OCI-LY1 (cell line): Measurements from ENCODE around the gene TUBA4A.
A peak's percentile ranks its signal among the peaks of the same experiment; 100 is the strongest.

Source experiments
- H2AFZ ChIP-seq: fragments of 200-600 bp; sonication (generic), shearing (Covaris generic); 2 replicates; pipeline ENCODE4 v1.6.0; 2014; ENCODE audit warnings: antibody characterized with exemption, mild to moderate bottlenecking, low read length
- H3F3A ChIP-seq: fragments of 200-600 bp; sonication (generic), shearing (Covaris generic); 2 replicates; pipeline ENCODE4 v1.6.0; 2014; ENCODE audit warnings: mild to moderate bottlenecking, antibody characterized with exemption, low read length, moderate library complexity; ENCODE audit not compliant: insufficient read depth
- H3K27ac ChIP-seq: fragments of 200-600 bp; sonication (generic); 2 replicates; pipeline ENCODE4 v1.5.1; 2014; ENCODE audit warnings: low read length, mixed run types, mild to moderate bottlenecking, low read depth; ENCODE audit not compliant: poor library complexity, severe bottlenecking
- H3K27me3 ChIP-seq: fragments of 200-600 bp; sonication (generic); 2 replicates; pipeline ENCODE4 v1.6.0; 2014; ENCODE audit warnings: antibody characterized with exemption, mild to moderate bottlenecking, low read length, moderate library complexity; ENCODE audit not compliant: insufficient read depth
- H3K36me3 ChIP-seq: fragments of 200-600 bp; sonication (generic); 2 replicates; pipeline ENCODE4 v1.6.1; 2014; ENCODE audit warnings: mild to moderate bottlenecking, antibody characterized with exemption, low read length, moderate library complexity, mixed read lengths; ENCODE audit not compliant: insufficient read depth
- H3K4me1 ChIP-seq: fragments of 200-600 bp; sonication (generic); 2 replicates; pipeline ENCODE4 v1.5.1; 2014; ENCODE audit warnings: mild to moderate bottlenecking, low read length, moderate library complexity; ENCODE audit not compliant: insufficient read depth, severe bottlenecking
- H3K4me2 ChIP-seq: fragments of 200-600 bp; sonication (generic), shearing (Covaris generic); 2 replicates; pipeline ENCODE4 v1.6.1; 2014; ENCODE audit warnings: low read length
- H3K4me3 ChIP-seq: fragments of 200-600 bp; sonication (generic); 2 replicates; pipeline ENCODE4 v1.5.1; 2014; ENCODE audit warnings: low read length, low read depth, mild to moderate bottlenecking, mixed read lengths; ENCODE audit not compliant: poor library complexity, severe bottlenecking
- H3K79me2 ChIP-seq: fragments of 200-600 bp; shearing (Covaris generic); 2 replicates; pipeline ENCODE4 v1.6.1; 2016; ENCODE audit warnings: mixed run types, low read length, mixed read lengths; ENCODE audit not compliant: insufficient read depth
- H3K9ac ChIP-seq: fragments of 200-600 bp; sonication (generic), shearing (Covaris generic); 2 replicates; pipeline ENCODE4 v1.6.1; 2014; ENCODE audit warnings: mild to moderate bottlenecking, low read length, mixed read lengths
- H3K9me2 ChIP-seq: fragments of 200-600 bp; sonication (generic), shearing (Covaris generic); 2 replicates; pipeline ENCODE4 v1.6.1; 2014; ENCODE audit warnings: low read depth, mild to moderate bottlenecking, low read length, mixed read lengths
- H3K9me3 ChIP-seq: fragments of 200-600 bp; shearing (Covaris generic); 2 replicates; pipeline ENCODE4 v1.6.1; 2014; ENCODE audit warnings: low read length, mixed read lengths
- H4K20me1 ChIP-seq: fragments of 200-600 bp; sonication (generic), shearing (Covaris generic); 2 replicates; pipeline ENCODE4 v1.6.0; 2016; ENCODE audit warnings: mild to moderate bottlenecking, low read length; ENCODE audit not compliant: insufficient read depth
- CTCF ChIP-seq: fragments of 200-600 bp; sonication (generic), shearing (Covaris generic); IDR thresholded peaks from 2 replicates; pipeline ENCODE4 v1.5.1; 2017; ENCODE audit warnings: mild to moderate bottlenecking, antibody characterized with exemption, low read length, moderate library complexity, mixed read lengths
- EZH2 ChIP-seq: fragments of 200-600 bp; sonication (generic), shearing (Covaris generic); IDR thresholded peaks from 2 replicates; pipeline ENCODE4 v1.8.0; 2017; ENCODE audit warnings: borderline replicate concordance, mixed run types, mild to moderate bottlenecking, antibody characterized with exemption, low read length, moderate library complexity, mixed read lengths

TUBA4A gene

GRCh38 chr2:219207134-219207883, 46.4 kb downstream of the TUBA4A start:
- Histone ChIP-seq H3K79me2 (no peaks in the 10 kb centered on the region), H3K27ac (peak overlapping the region; percentile 77), H3K27me3 (no peaks in the 10 kb centered on the region), H2AFZ (no peak overlapping the region), H3K4me1 (peaks cover 21% of the 10 kb centered on the region), H3K9me3 (peaks cover 6% of the 10 kb centered on the region; the same call in 1 of the 2 replicates), H3K4me2 (peak overlapping the region; percentile 86), H3K9me2 (no peaks in the 10 kb centered on the region), H3K36me3 (peaks cover 43% of the 10 kb centered on the region), H3K9ac (peak overlapping the region; percentile 82), H3F3A (0 out of 2 replicates have a peak, but pooled peaks cover 3% of the 10 kb centered on the region), H4K20me1 (no peaks in the 10 kb centered on the region), H3K4me3 (peak overlapping the region; percentile 70)
- TF ChIP-seq EZH2: no peak
- TF ChIP-seq CTCF: no peak

- H3K9me2 ChIP-seq: no peaks in the 10 kb centered on the region
- peaks cover 6% of the 10 kb centered on the region; the same call in 1 of the 2 replicates for H3K9me3 ChIP-seq
- H3K27ac ChIP-seq: peak within 1 kb of the TSS; percentile 77
- H4K20me1 ChIP-seq: no peaks in the 10 kb centered on the region
- no peaks in the 10 kb centered on the region for H3K79me2 ChIP-seq
- 0 out of 2 replicates have a peak, but pooled peaks cover 3% of the 10 kb centered on the region for H3F3A ChIP-seq
- H3K4me3 ChIP-seq: peak within 1 kb of the TSS; percentile 70
- TF ChIP-seq CTCF: no peak
- no peak for TF ChIP-seq EZH2
- peaks cover 21% of the 10 kb centered on the region for H3K4me1 ChIP-seq
- no peaks in the 10 kb centered on the region for H3K27me3 ChIP-seq
- H3K9ac ChIP-seq: peak within 1 kb of the TSS; percentile 82
- H3K36me3 ChIP-seq: peaks cover 38% of the 10 kb centered on the region; the same call in 1 of the 2 replicates
- peak within 1 kb of the TSS; percentile 86 for H3K4me2 ChIP-seq
- peak within 1 kb of the TSS; percentile 24; the same call in 1 of the 2 replicates for H2AFZ ChIP-seq
Measured at GRCh38 chr2:219206328-219207133, 47.2 kb downstream of the TUBA4A start, which contains the start of gene ZFAND2B. Gene ZFAND2B, plus strand, starts transcription at chr2:219206782. Its CDS starts 206 bp downstream, at chr2:219206988.

GRCh38 chr2:219205981-219206327, 47.8 kb downstream of the TUBA4A start:
- TF ChIP-seq CTCF (no peak), EZH2 (no peak)
- Histone ChIP-seq H3K4me1 (peaks cover 21% of the 10 kb centered on the region), H3K9me3 (peaks cover 6% of the 10 kb centered on the region; the same call in 1 of the 2 replicates), H3K27me3 (no peaks in the 10 kb centered on the region), H3K9me2 (no peaks in the 10 kb centered on the region), H2AFZ (peak overlapping the region; percentile 24; the same call in 1 of the 2 replicates), H3K79me2 (no peaks in the 10 kb centered on the region), H3F3A (0 out of 2 replicates have a peak, but pooled peaks cover 3% of the 10 kb centered on the region), H3K27ac (peak overlapping the region; percentile 72), H3K9ac (peak overlapping the region; percentile 82), H3K36me3 (peaks cover 35% of the 10 kb centered on the region; the same call in 1 of the 2 replicates), H3K4me2 (peak overlapping the region; percentile 86), H4K20me1 (no peaks in the 10 kb centered on the region), H3K4me3 (peak overlapping the region; percentile 70)
